Left kidney (tissue), 8 donors: ENCODE measurements around the gene CDH19. TPM values are rescaled to one million over a fixed set of nuclear protein-coding genes. Genes with fewer than 3 reads are reported as not detected.

Source experiments
- DNase-seq: peaks from one replicate; pipeline ENCODE4 v3.0.0-alpha.2; 2013
- long read RNA-seq, 8 donors: transcript quantifications; one replicate each; lab custom pipeline, GENCODE V29; 2026
- polyA plus RNA-seq: library from polyadenylated mRNA; unstranded; fragments of 120-200 nt; gene quantifications from one replicate; pipeline ENCODE4 v1.2.1, GENCODE V29; 2013; ENCODE audit not compliant: insufficient read length

Gene CDH19, protein sequence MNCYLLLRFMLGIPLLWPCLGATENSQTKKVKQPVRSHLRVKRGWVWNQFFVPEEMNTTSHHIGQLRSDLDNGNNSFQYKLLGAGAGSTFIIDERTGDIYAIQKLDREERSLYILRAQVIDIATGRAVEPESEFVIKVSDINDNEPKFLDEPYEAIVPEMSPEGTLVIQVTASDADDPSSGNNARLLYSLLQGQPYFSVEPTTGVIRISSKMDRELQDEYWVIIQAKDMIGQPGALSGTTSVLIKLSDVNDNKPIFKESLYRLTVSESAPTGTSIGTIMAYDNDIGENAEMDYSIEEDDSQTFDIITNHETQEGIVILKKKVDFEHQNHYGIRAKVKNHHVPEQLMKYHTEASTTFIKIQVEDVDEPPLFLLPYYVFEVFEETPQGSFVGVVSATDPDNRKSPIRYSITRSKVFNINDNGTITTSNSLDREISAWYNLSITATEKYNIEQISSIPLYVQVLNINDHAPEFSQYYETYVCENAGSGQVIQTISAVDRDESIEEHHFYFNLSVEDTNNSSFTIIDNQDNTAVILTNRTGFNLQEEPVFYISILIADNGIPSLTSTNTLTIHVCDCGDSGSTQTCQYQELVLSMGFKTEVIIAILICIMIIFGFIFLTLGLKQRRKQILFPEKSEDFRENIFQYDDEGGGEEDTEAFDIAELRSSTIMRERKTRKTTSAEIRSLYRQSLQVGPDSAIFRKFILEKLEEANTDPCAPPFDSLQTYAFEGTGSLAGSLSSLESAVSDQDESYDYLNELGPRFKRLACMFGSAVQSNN
- 0.22 TPM for polyA plus RNA-seq
- long read RNA-seq, donor 1: 0 reads
- long read RNA-seq, donor 2: 0 reads
- long read RNA-seq, donor 3: 0 reads
- long read RNA-seq, donor 4: 0 reads
- long read RNA-seq, donor 5: 0 reads
- long read RNA-seq, donor 6: 0 reads
- long read RNA-seq, donor 7: 0 reads
- long read RNA-seq, donor 8: 0 reads

DNA sequence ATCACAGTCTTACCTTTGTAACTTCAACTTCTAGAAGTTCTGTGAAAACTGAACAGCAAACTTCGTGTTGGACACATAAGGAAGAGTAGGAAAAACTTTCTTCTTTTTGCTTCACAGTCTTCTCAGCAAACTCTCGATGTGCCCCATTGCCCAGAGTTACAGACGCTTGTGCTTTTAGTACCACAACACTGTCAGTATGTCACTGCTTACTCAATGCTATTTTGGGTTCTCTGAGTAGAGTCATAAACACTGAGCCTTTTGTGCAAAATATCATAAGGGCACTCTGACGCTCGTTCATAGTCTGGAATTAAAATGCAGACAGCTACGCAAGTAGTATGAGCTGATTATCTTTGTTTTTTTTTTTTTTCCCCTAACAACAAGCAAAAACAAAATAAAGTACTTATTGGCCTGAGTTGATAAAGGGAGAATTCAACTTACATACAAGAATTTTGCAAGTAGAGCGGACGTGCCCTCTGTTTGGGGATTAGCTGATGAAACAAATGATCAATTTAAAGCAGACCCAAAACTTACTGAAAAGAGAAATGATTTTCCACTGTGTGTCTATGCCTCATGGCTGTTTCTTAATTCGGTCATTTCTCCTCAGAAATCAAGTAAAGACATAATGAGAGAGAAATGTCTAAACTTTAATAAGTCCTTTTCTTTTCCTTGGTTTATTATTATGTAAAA, at the start of gene CDH19:
CDH19 (minus strand) TSS at position 150 of the 687 bp plus-strand sequence. CDS start 31,886 bp downstream, outside the sequence.
- DNase-seq: no peak

DNA sequence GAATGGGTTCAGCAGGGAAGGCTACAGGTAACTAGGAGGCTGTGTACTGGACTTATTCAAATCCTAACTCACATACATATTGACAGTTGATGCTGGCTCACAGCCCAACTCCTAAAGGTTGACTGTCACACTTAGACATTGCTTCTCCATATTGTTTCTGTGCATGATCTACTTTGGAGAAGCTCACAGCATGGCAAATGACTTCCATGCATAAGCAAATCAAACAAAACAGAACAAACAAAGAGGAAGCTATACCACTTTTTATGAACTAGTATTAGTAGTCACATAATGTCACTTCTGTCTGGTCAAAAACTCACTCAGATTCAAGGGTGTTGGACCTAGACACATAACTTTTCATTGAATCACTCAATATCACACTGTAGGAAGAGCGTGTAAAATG, 43.8 kb upstream of the CDH19 start:
- DNase-seq: no peak

DNA sequence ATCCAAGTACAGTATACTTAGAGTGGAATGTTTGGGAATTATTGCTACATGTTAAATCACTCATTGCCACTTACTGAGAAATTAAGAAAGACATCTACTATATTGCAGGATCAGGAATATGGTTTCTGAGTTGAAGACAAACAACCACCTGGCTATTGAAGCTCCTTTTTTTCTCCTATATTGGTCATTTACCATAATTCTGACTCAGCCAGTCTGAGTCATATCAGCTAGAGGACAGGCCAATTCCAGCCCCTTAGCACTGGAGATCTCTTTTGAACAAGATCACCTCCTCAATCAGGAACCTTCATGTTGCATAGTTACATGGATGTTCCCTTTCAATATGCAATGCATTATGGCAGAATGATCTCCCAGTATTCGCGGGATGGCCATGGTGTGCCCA, 42.7 kb upstream of the CDH19 start:
- no peak for DNase-seq

DNA sequence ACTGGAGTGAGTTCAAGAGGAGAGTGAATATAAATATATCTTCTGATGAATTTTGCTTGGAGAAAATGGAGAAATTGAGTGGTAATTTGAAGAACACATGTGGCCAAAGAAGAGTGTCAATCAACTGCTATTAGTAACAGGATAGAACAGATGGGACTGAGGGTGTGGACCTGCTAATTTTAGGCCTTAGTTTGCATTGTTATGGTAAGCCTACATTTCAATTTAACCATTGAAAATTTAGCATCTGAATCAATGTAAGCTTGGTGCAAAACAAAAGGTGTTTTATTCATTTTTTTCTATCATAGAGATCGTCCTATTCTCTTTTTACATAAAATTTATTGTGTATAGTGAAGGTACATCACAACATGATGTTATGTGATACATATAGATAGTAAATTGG, 42.1 kb upstream of the CDH19 start:
- DNase-seq: no peak

DNA sequence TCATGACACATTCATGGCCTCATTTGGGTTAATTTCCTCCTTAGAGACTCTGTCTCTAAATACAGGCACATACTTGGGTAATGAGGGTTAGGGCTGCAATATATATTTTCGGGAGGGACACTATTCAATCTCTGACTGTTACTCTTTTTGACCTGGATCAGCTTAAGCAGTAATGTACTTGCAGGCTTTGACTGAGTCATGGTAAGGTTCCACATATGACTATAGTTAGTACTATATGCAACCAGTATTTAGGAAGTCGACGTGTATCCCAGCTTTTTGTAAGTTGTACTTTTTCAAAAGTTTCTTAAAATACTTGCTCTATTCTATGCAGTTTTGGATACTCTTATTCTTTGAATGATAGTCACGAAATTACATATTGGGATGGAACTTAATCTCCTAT, 37.2 kb upstream of the CDH19 start:
- DNase-seq: no peak

DNA sequence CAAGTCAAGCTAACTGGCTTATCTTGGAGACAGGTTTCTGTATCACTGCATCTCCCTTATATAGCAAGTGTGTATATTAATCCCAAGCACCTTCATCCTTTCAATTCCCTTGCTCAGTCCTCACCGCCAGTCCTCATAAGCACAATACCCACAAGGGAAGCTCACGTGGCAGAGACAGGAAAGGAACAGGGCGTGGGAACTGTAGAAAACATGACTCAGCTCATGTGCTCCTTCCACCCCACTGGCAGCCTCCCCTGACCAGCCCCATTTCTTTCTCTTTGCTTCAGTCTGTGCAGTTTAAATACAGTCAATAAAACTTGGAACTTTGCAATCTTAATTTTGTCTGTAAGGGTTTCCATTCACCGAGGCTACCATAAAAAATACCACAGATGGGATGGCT, 36.5 kb upstream of the CDH19 start:
- DNase-seq: no peak

DNA sequence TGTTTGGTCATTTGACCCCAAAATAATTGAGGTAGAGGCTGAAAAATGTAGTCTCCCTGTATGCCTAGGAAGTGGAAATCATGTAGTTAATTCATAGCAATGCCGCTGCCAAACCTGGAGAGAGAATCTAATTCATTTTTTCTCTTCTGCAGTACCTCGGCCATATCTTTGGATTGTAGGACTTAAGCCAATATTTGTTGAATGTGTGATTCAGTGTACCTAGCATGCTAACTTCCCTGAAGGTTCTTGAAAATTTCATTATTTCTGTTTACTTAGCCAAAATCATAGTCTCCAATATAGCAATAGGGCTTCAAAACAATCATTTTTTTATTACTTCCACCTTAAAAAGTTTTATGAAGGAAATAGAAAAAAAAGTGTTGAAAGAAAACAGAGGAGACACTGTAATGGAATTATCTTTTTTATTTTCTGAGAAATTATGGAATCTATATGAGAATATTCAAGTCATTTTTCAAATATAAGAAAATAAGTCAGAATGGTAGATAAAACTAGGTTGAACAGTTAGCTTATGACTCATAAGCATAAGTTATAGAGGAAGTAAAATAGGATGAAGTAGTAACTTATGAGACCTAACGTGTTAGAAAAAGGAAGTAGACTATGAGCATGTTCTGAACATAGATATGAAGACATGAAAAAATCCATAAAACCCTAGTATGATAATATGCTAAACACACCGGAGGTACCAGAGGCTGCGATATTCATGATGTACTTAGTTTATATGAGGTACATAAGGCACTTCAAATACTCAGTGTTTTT, 35.2 kb upstream of the CDH19 start:
- no peak for DNase-seq

DNA sequence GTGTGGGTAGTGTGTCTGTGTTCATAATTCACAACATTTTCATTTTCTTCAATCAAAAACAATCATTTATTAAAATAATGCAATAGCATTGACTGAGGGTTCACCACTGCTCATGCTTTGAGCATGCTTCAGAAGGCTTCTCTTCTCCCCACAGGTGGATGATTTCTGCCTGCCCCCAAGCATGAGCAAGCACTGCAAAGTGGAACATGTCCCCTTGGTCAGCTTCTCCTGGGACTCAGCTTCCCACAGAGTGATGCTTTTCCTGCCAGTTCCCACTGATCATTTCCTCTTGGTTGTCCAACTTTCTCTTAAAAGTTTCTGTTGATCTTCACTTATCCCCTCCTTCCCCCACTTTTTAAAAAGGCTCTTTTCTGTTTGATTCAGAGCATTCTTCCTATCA, 31.5 kb upstream of the CDH19 start:
- no peak for DNase-seq

DNA sequence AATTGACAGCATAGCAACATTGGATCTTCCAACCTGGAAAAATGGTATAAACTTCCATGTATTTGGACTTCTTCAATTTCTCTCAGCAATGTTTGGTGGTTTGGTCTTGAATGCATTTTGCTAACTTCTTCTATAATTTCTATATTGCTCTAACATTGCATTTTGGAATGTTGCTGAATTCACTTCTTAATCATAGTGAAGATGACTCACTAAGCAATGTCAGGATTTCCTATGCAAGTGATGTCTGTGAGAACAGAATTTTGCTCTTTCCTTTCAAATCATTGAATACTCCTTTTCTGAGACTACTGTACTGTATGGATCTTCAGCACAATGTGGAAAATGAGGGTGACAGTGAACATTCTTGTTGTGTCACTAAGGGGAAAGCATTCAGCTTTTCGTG, 28.9 kb upstream of the CDH19 start:
- DNase-seq: no peak

DNA sequence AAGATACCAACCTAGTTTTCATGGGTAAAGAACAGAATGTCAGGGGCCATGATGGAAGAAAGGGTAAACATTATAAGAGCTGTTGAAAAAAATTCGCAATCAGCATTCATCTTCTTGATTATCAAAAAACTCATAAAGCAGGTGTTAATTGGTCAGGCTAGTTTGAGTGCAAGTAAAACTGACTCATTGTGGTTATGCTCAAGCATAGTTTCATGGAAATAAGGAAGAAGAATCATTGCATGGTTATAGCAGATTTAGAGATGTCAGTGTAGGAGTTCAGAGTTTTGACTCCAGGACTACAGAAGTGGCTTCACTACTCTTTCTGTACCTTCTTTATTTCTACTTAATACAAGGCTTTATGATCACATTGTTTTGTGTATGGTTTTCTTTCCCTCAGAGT, 26.9 kb upstream of the CDH19 start:
- DNase-seq: no peak

DNA sequence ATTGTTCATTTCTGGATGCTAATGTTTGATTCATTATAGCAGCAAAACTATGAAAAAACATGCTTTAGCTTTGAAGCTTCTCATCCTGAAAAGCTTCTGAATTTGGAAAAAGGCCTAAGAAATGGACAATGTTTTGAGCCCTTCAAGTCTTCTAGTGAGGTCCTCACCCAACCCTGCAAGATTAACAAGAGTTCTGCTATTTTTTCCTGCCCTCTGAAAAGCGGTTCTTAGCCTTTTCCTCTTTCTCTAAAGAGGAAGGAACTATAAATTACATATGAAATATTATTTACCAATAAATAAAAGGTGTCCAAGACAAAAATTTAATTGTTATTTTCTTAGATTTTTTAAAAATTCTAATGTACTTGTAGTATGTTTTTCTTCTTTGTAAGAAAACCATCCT, 19.9 kb upstream of the CDH19 start:
- no peak for DNase-seq

DNA sequence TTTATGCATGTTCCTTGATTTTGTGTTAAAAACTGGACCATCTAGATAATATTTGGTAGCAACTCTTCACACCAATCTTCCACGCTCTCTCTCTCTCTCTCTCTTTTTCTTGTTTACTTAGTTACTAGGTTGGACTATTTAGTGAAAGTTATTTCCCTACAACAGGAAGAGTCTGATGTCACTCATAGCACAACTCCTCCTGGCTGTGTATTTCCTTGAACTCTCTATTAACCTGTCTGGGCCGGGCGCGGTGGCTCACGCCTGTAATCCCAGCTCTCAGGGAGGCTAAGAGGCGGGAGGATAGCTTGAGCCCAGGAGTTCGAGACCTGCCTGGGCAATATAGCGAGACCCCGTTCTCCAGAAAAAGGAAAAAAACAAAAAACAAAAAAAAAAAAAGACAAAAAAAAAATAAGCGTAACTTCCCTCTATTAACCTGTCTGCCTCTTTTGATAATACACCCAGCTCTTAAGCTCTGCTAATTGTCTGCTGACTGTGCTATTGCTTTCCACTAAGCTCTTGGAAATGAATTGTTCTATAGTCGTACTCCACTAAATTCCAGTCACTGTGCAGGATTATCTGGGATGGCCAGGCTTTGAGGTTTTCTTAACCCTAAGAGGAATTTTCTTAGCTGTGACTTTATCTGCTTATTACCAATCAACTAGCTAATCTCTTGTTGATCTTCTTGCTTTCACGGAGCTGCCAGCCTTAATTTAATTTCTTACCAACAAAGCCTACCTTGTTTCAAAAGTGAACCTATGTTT, 18.1 kb upstream of the CDH19 start:
- DNase-seq: no peak

DNA sequence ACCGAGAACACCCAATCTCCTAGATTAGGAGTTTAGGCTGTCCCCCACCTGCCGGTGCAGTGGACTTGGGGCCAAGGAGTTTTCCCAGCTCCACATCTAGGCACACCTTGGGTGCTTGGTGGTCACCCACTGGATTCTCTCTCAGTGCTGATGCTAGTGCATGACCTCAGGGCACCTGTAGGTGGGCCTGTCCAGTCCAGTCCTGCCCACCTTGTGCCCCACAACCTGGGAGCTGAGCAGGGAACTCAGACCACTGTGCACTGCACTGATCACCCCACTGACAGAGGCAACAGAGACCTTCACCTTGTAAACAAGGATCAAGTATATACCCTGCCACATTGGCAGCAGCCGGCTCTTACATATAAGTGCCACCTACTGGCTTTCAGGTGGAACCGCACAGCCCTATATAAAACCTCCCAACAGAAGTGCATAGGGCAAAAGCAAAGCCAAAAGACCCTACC, 12.7 kb upstream of the CDH19 start:
- no peak for DNase-seq

DNA sequence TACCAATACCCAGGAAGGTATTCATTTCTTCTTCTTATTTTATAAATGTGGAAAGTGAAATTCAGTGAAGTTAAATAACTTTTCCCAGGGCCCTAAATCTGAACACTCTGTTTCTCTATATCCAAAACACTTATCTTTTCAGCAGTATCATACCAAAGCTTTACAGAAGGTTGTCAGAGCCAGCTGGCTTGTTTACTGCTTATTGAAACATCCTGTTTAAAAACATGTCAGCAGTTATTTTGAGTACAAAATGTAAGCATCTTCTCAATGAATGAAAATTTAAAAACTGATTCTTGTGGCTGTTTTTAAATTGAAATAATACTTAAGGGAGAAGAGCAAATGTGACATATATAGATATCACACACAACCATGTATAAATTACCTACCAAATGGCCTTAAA, 11.3 kb upstream of the CDH19 start:
- no peak for DNase-seq

DNA sequence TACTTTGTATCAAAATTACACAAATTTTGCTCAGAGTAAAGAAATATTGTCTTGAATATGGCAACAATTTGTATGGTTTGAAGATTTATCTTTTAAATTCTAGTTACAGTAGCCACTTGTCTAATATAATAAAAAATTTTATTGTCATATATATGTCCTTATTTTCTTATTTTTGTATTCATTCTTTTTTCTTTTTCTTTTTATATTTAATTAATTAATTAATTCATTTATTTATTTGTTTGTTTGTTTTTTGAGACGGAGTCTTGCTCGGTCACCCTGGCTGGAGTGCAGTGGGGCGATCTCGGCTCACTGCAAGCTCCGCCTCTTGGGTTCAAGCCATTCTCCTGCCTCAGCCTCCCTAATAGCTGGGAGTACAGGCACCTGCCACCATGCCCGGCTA, 3.7 kb upstream of the CDH19 start:
- no peak for DNase-seq

DNA sequence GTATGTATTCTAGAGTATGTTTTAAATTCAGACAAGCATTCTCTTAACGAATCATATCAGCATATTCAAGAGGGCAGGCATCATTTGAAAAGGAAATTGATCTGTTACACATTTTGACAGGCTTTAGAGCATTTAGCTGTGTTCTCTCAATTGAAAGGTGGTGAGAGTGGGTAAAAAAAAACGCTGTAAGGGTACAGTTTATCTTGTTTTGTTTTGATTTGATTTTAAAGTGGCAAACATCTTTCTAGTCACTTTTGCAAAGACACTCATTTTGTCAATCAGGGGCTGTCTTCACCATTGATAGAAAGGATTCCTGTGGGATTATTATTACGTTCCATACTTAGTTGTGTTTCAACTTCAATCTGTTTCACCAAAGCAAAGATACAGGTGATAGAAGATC, 2.2 kb downstream of the CDH19 start:
- DNase-seq: no peak

DNA sequence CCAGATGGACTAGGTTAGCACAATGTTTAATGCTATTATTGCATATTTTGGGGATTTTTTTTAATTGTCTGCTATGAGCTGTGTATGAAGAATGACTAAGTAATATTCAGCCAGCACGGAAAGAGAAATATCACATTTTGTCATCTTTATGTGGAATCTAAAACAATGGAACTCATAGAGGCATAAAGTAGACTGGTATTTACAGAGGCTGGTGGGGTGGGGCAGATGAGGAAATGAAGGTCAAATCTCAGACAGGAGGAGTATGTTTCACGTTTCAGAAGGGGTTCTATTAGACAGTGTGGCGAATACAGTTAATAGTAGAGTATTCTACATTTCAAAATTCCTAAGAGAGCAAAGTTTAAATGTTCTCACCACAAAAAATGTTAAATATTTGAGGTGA, 4.7 kb downstream of the CDH19 start:
- DNase-seq: no peak

DNA sequence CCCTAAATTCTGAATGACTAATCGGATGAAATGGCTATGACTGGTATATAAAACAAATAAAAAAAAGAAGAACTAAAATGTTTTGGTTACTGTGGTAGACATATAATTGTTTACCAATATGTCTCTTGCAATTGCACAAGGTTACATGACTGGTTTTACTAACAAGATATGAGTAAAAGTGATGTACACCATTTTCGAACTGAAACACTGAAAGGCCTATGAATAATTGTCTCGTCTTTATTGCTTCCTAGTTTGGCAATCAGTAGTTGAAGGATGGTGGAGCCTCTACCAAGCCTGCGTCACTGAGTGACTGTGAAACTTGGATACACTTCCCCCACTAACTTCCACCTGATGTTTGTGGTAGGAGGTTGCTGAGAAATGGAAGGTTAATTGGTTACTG, 16.5 kb downstream of the CDH19 start:
- no peak for DNase-seq

DNA sequence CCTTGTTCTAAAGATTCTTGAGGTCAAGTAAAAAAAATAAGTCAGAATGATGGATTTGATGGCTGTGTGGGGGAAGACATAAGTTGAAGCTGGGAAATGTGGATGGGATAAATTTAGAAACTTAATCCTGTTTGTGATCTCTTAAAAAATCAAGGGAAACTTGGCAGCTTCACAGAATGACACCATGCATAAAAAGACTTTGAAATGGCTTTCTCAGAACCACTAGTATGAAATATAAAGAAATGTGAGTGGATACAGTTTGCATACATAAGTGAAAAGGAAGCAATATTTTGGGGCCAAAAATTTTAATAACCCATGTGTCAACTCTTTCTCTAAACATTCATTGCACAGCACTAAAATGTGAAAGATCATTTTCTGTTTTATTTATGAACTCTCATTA, 21.7 kb downstream of the CDH19 start:
- DNase-seq: no peak

DNA sequence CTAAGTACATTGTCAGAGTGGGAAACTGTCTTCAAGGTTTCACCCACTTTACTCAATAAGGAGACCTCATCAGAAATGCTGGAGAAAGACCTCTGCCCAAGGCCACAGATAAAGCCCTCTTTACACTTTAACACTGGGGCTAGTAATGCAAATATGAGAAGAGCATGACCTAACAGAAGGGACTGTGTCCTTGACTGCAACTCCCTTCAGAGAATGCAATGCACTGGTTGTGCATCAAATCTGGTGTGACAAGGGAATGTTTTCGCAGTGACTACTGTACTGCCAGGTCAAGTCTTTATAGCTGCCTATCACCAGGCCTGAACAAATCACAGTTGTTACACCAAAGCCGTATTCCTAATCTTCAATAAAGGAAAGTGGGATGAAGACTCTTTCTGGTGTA, 28.6 kb downstream of the CDH19 start:
- no peak for DNase-seq

DNA sequence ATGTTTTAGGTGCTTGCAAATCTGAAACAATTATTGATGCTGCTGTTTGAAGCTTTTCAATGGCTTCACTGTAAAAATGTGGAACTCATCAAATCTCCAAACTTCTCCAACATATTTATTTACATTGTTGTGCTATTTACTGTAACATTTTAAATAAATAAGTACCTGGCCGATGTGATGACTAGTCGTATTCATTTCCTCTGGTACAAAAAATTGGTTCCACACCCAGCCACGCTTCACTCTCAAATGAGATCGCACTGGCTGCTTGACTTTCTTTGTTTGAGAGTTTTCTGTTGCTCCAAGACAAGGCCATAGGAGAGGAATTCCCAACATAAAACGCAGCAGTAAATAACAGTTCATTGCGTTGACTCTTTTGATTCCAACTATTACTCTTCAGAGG, 32.0 kb downstream of the CDH19 start:
- no peak for DNase-seq
